Activated CD4-positive, alpha-beta T cell treated with anti-CD3 and anti-CD28 coated beads for 24 hours (primary cell): ENCODE data around the gene PLA2G4E.

ENCODE experiments used
- DNase-seq, 2 donors: peaks; one replicate each; pipeline ENCODE4 v3.0.0-alpha.2; 2020; ENCODE audit warnings: low read depth in 2 of 2

PLA2G4E gene

GRCh38 chr15:41933771-41934170 lies 87.1 kb downstream of the PLA2G4E start:
- DNase-seq, result no peak

GRCh38 chr15:41933326-41933725 lies 87.5 kb downstream of the PLA2G4E start:
- DNase-seq, result no peak

GRCh38 chr15:41932511-41933289 lies 88.1 kb downstream of the PLA2G4E start:
- no peak for DNase-seq

GRCh38 chr15:41932101-41932500 lies 88.7 kb downstream of the PLA2G4E start:
- no peak for DNase-seq
